ENCODE data around the gene HCN4.

DNA sequence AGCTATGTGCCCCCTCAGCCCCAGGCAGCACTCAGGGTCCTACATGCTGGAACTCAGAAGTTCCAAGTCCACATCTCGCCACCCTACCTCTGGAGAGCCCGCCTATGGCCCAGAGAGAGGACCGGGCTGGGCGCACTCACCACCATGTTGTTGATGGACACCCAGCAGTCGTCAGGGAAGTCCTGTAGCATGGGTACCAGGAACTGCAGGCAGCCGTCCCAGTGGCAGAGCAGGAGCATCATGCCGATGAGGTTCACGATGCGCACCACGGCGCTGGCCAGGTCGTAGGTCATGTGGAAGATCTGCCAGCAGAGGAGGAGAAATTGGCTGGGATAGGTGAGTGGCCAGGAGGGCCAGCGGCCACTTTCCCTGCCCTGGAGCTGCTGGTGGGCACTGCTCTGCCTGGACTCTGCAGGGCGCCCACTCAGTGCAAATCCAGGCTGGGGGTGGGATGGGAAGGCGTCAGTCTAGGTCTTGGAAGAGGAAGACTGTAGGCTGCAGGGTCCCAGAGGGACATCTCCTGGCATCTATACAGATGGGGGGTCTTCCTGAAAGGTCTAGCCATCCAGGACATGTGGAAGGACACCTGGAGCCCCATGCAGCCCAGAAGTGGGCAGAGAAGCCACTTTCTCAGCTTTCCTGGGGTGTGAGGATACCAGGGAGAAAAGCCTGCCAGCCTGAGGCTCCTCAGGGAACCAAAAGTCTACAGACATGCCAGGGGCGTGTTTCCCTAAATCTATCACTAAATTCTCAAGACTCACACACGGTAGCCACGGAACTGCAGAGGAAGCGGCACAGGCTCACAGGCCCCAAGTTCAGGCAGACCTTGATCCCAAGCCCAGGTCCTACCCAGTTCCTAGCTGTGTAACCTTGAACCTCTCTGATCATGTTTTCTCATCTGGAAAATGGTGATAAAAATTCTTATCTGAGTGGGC, 36.5 kb downstream of the HCN4 start:
- TF ChIP-seq, protein P1, sequence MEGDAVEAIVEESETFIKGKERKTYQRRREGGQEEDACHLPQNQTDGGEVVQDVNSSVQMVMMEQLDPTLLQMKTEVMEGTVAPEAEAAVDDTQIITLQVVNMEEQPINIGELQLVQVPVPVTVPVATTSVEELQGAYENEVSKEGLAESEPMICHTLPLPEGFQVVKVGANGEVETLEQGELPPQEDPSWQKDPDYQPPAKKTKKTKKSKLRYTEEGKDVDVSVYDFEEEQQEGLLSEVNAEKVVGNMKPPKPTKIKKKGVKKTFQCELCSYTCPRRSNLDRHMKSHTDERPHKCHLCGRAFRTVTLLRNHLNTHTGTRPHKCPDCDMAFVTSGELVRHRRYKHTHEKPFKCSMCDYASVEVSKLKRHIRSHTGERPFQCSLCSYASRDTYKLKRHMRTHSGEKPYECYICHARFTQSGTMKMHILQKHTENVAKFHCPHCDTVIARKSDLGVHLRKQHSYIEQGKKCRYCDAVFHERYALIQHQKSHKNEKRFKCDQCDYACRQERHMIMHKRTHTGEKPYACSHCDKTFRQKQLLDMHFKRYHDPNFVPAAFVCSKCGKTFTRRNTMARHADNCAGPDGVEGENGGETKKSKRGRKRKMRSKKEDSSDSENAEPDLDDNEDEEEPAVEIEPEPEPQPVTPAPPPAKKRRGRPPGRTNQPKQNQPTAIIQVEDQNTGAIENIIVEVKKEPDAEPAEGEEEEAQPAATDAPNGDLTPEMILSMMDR (conservative IDR thresholded peaks at IDR 0.05; ENCODE audit: low read depth in 2 of 2) = no peak
- no peak for TF ChIP-seq EZH2 (IDR thresholded peaks at IDR 0.05; ENCODE audit: low read depth, unreplicated experiment)
- TF ChIP-seq POLR2AphosphoS5 (IDR thresholded peaks at IDR 0.05; ENCODE audit: low read depth) = no peak
- TF ChIP-seq JUNB (IDR thresholded peaks at IDR 0.05; ENCODE audit: unreplicated experiment) = no peak
- TF ChIP-seq ZNF114 (CRISPR knock-in tag; IDR thresholded peaks at IDR 0.05) = no peak
- TF ChIP-seq, protein P2, sequence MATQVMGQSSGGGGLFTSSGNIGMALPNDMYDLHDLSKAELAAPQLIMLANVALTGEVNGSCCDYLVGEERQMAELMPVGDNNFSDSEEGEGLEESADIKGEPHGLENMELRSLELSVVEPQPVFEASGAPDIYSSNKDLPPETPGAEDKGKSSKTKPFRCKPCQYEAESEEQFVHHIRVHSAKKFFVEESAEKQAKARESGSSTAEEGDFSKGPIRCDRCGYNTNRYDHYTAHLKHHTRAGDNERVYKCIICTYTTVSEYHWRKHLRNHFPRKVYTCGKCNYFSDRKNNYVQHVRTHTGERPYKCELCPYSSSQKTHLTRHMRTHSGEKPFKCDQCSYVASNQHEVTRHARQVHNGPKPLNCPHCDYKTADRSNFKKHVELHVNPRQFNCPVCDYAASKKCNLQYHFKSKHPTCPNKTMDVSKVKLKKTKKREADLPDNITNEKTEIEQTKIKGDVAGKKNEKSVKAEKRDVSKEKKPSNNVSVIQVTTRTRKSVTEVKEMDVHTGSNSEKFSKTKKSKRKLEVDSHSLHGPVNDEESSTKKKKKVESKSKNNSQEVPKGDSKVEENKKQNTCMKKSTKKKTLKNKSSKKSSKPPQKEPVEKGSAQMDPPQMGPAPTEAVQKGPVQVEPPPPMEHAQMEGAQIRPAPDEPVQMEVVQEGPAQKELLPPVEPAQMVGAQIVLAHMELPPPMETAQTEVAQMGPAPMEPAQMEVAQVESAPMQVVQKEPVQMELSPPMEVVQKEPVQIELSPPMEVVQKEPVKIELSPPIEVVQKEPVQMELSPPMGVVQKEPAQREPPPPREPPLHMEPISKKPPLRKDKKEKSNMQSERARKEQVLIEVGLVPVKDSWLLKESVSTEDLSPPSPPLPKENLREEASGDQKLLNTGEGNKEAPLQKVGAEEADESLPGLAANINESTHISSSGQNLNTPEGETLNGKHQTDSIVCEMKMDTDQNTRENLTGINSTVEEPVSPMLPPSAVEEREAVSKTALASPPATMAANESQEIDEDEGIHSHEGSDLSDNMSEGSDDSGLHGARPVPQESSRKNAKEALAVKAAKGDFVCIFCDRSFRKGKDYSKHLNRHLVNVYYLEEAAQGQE (IDR thresholded peaks at IDR 0.05; ENCODE audit: unreplicated experiment) = no peak
- TF ChIP-seq EZH2phosphoT487 (IDR thresholded peaks at IDR 0.05; ENCODE audit: unreplicated experiment) = no peak
- no peak for TF ChIP-seq ETS1 (IDR thresholded peaks at IDR 0.05)
- no peak for TF ChIP-seq CREB1 (CRISPR knock-in tag; IDR thresholded peaks at IDR 0.05; ENCODE audit: low read depth)
- no peak for TF ChIP-seq STAT1 (IDR thresholded peaks at IDR 0.05; ENCODE audit: unreplicated experiment)
- TF ChIP-seq ZNF331 (CRISPR knock-in tag; IDR thresholded peaks at IDR 0.05; ENCODE audit: low read depth) = no peak

Measured in GM23338 (cell line).